ENCODE results near the gene PLPP4. TPM values are rescaled to one million over a fixed set of nuclear protein-coding genes. Genes with fewer than 3 reads are reported as not detected.
A peak's percentile ranks its signal among the peaks of the same experiment; 100 is the strongest.
"Not testable (repeated sequence)": the region's sequence is repeated elsewhere in the genome, so short reads cannot be mapped to it uniquely, and the experiment has no call there.

The PLPP4 gene
- polyA plus RNA-seq, 3 donors = not detected

GRCh38 chr10:120503689-120504088, 46.7 kb downstream of the PLPP4 start:
- H3K9ac ChIP-seq (ENCODE audit: insufficient read depth, low read length, poor library complexity, severe bottlenecking) = no peak overlapping the region
- no peak overlapping the region for H3K4me3 Mint-ChIP-seq
- no peak for DNase-seq
- peaks cover 3 to 11% (median 3%) of the 10 kb centered on the region in 3 donors for H3K27me3 Mint-ChIP-seq (ENCODE audit: low read depth in 3 of 3)
- no peak overlapping the region for H3K27ac ChIP-seq (ENCODE audit: low read depth in 1 of 2, low read length in 2 of 2)
- H3K36me3 Mint-ChIP-seq = no peaks in the 10 kb centered on the region
- no peaks in the 10 kb centered on the region for H4K20me1 ChIP-seq (ENCODE audit: insufficient read depth, low read length)
- no peak overlapping the region for H2AFZ ChIP-seq (ENCODE audit: insufficient read depth, low read depth, low read length, poor library complexity, severe bottlenecking)
- H3K9me3 Mint-ChIP-seq = peaks cover 1 to 6% (median 2%) of the 10 kb centered on the region in 7 donors
- no CpG with 5 or more reads among the region's 3 CpGs for WGBS (ENCODE audit: insufficient coverage)
- H3K4me3 ChIP-seq (replicated peaks in 1 of 3; ENCODE audit: low read depth in 2 of 3, low read length in 3 of 3) = no peak overlapping the region
- intact Hi-C loops (cut with micrococcal nuclease) = no loop called here
- peak overlapping the region in 1 of 7 donors; percentile 4 for H3K27ac Mint-ChIP-seq
- H3K36me3 ChIP-seq (replicated peaks in 1 of 2; ENCODE audit: control insufficient read depth in 1 of 2, insufficient read depth in 2 of 2, low read length in 2 of 2) = no peaks in the 10 kb centered on the region
- H3K9me3 ChIP-seq (replicated peaks in 1 of 2; ENCODE audit: control insufficient read depth in 1 of 2, insufficient read depth in 1 of 2, low read length in 2 of 2) = no peaks in the 10 kb centered on the region
- no peaks in the 10 kb centered on the region for H3K27me3 ChIP-seq (ENCODE audit: control insufficient read depth in 2 of 2, insufficient read depth in 2 of 2, low read length in 2 of 2)
- H3K4me1 Mint-ChIP-seq = peaks cover 3% of the 10 kb centered on the region
- H3K4me2 ChIP-seq (replicated peaks; ENCODE audit: extremely low read depth, low read length, poor library complexity, severe bottlenecking) = no peak overlapping the region
- no peak for TF ChIP-seq CTCF (IDR thresholded peaks at IDR 0.05)
- peaks cover 0 to 2% of the 10 kb centered on the region in 2 donors for H3K4me1 ChIP-seq (ENCODE audit: control insufficient read depth in 1 of 2, insufficient read depth in 2 of 2, low read length in 2 of 2)
- H3K79me2 ChIP-seq (ENCODE audit: insufficient read depth, low read length) = no peaks in the 10 kb centered on the region

GRCh38 chr10:120504227-120504626, 47.2 kb downstream of the PLPP4 start:
- H3K9me3 ChIP-seq (replicated peaks in 1 of 2; ENCODE audit: control insufficient read depth in 1 of 2, insufficient read depth in 1 of 2, low read length in 2 of 2); H3K79me2 ChIP-seq (ENCODE audit: insufficient read depth, low read length); H2AFZ ChIP-seq (ENCODE audit: insufficient read depth, low read depth, low read length, poor library complexity, severe bottlenecking); H3K36me3 Mint-ChIP-seq; H3K27ac ChIP-seq (ENCODE audit: low read depth in 1 of 2, low read length in 2 of 2); H3K36me3 ChIP-seq (replicated peaks in 1 of 2; ENCODE audit: control insufficient read depth in 1 of 2, insufficient read depth in 2 of 2, low read length in 2 of 2); H3K4me3 Mint-ChIP-seq; H3K27ac Mint-ChIP-seq; H3K4me3 ChIP-seq (replicated peaks in 1 of 3; ENCODE audit: low read depth in 2 of 3, low read length in 3 of 3); H4K20me1 ChIP-seq (ENCODE audit: insufficient read depth, low read length); H3K27me3 ChIP-seq (ENCODE audit: control insufficient read depth in 2 of 2, insufficient read depth in 2 of 2, low read length in 2 of 2); H3K4me2 ChIP-seq (replicated peaks; ENCODE audit: extremely low read depth, low read length, poor library complexity, severe bottlenecking); intact Hi-C loops (cut with micrococcal nuclease); H3K4me1 Mint-ChIP-seq; H3K9ac ChIP-seq (ENCODE audit: insufficient read depth, low read length, poor library complexity, severe bottlenecking); H3K9me3 Mint-ChIP-seq; H3K4me1 ChIP-seq (ENCODE audit: control insufficient read depth in 1 of 2, insufficient read depth in 2 of 2, low read length in 2 of 2): not testable (repeated sequence)
- peaks cover 3 to 11% (median 3%) of the 10 kb centered on the region in 3 donors for H3K27me3 Mint-ChIP-seq (ENCODE audit: low read depth in 3 of 3)
- 83% methylated on average over 1 of the region's 4 CpGs for WGBS (ENCODE audit: insufficient coverage)
- peak in 1 of 3 donors; percentile 17 for DNase-seq

Measured in CD14-positive monocyte (primary cell).